Fibroblast of mammary gland (primary cell): ENCODE data around the gene IL17RA.

Source experiments
- DNase-seq: peaks from one replicate; pipeline ENCODE4 v3.0.0-alpha.2; 2010; ENCODE audit warnings: low read depth
- H3K4me3 ChIP-seq: 2 replicates; pipeline ENCODE4 v1.5.1; 2011; ENCODE audit warnings: low read depth, mild to moderate bottlenecking, low read length, moderate library complexity; ENCODE audit not compliant: control insufficient read depth
- TF ChIP-seq, protein P1 (sequence below): conservative IDR thresholded peaks from 2 replicates; pipeline ENCODE4 v1.5.1; 2011; ENCODE audit warnings: low read depth, low read length, inconsistent platforms; ENCODE audit not compliant: control insufficient read depth, insufficient read depth

IL17RA gene

DNA sequence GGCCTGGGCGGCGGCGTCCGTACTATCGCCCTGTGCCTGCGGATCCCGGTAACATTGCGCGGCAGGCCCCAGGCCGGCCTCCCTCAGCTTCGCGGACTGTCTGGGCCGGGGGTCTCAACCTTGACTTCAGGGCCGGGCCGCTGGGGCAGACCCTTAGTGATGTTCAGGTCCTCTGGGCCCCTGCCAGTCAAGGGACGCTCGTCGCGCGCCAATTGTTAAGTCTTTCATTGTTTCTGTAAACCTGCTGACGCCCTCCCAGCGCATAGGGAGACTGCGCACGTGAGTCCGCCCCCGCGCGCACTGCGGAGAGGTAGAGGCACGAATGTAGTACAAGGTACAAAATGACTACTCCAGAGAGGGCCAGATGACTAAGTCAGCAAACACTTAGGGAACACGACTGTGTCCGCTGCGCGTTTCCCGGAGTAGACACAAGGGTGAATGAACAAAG, 74.7 kb downstream of the IL17RA start:
- H3K4me3 ChIP-seq = peak overlapping the region; percentile 63
- TF ChIP-seq, protein P1, sequence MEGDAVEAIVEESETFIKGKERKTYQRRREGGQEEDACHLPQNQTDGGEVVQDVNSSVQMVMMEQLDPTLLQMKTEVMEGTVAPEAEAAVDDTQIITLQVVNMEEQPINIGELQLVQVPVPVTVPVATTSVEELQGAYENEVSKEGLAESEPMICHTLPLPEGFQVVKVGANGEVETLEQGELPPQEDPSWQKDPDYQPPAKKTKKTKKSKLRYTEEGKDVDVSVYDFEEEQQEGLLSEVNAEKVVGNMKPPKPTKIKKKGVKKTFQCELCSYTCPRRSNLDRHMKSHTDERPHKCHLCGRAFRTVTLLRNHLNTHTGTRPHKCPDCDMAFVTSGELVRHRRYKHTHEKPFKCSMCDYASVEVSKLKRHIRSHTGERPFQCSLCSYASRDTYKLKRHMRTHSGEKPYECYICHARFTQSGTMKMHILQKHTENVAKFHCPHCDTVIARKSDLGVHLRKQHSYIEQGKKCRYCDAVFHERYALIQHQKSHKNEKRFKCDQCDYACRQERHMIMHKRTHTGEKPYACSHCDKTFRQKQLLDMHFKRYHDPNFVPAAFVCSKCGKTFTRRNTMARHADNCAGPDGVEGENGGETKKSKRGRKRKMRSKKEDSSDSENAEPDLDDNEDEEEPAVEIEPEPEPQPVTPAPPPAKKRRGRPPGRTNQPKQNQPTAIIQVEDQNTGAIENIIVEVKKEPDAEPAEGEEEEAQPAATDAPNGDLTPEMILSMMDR = no peak
- peak; percentile 56 for DNase-seq

DNA sequence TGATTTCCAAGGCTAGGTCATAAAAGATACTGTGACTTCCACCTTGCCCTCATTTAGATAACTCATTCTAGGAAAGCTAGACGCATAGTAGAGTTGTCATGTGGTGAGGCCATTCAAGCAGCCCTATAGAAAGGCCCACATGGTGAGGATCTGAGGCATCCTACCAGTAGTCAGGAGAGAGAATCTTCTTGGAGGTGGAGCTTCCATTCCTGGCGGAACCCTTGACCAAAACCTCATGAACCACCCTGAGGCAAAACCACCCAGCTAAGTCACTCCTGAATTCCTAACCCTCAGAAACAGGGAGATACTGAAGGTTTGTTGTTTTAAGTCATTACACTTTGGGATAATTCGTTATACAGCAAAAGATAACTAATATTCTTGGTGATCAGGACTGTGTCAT, 77.2 kb downstream of the IL17RA start:
- DNase-seq = no peak
- H3K4me3 ChIP-seq = no peak overlapping the region
- TF ChIP-seq, protein P1 = no peak

DNA sequence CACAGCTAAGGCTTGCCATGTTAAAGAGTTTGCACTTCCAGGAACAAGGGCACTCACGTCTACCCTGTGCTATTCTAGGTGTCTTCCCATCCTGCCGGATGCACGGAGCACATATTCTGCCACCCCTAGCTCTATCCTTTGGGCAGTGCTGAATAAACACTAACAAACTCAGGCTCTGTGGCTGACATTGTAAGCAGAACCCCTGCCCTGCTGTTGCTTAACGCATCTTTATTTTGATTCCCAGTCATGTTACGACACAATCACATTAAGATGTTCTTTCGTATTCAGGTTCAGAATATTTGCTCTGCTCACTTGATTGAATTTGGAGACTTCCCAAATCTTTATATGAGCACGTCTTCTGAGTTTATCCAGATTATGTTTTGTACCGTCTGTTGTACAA, 77.9 kb downstream of the IL17RA start:
- no peak for DNase-seq
- H3K4me3 ChIP-seq = no peak overlapping the region
- TF ChIP-seq, protein P1 = no peak

DNA sequence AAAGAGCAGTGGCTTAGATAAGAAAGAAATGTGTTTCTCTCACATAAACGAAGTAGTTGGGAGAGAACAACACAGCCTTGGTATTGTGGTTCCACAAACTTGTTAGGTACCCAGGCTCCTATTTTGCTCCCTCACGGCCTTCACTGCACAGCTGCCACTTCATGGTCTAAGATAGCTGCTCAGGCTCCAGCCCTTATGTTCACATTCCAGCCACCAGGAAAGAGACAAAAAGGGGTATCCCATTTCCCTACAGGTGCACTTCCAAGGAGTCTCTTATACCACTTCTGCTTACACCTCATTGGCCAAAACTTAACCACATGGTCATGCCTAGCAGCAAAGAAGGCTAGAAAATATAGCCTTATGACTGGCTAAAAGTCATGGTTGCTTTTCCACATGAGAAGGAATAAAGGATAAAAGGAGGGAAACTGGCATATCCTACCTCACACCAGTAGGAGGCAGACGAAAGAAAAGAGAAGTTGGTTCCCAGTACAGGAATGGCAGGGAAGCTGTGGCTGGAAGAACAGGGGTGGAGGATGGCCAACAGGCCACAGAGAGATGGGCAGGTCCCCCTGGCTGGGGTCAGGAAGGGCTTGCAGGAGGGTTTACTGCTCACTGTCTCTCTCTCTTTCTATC, 79.7 kb downstream of the IL17RA start:
- TF ChIP-seq, protein P1 = peak; percentile 38
- DNase-seq = peak; percentile 14
- no peak overlapping the region for H3K4me3 ChIP-seq
